ENCODE results near the gene ITGB1BP1.

ITGB1BP1 gene

DNA sequence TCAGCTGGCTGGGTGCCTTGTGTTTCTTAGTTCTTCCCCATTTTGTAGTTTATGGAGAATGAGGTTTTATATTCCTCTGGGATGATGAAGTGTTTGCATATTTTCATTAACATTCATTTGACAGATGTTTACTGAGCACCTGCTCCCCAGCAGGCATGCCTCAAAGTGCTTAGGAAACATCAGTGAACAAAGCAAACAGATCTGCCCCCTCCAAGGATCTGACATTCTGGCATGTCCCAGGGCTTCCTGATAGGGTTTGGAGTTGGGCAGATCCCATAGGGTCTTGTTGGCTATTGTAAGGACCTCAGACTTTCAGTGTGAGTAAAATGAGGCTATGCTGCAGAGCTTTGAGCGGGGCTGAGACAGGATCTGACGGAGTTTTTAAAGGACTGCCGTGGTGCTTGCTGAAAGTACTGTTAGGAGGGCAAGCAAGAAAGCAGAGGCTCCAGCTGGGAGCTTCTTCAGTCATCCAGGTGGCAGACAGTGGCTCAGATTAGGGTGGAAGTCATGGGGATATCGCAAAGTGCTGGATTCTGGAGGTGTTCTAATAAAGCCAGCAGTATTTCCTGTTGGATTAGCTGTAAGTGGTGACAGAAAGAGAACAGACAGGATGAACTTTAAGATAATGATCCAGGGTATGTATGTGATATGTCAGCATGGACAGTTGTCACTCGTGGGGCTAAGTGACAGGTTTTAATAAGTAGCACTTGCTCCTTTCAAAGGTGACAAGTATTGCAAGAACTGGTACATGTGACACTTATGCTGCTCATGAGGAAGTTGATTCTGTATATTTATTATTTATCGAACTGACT, 39.8 kb upstream of the ITGB1BP1 start:
- FAIRE-seq (no peak), DNase-seq (ENCODE audit: insufficient read length, low spot score) (no peak)
- TF ChIP-seq, protein P1, sequence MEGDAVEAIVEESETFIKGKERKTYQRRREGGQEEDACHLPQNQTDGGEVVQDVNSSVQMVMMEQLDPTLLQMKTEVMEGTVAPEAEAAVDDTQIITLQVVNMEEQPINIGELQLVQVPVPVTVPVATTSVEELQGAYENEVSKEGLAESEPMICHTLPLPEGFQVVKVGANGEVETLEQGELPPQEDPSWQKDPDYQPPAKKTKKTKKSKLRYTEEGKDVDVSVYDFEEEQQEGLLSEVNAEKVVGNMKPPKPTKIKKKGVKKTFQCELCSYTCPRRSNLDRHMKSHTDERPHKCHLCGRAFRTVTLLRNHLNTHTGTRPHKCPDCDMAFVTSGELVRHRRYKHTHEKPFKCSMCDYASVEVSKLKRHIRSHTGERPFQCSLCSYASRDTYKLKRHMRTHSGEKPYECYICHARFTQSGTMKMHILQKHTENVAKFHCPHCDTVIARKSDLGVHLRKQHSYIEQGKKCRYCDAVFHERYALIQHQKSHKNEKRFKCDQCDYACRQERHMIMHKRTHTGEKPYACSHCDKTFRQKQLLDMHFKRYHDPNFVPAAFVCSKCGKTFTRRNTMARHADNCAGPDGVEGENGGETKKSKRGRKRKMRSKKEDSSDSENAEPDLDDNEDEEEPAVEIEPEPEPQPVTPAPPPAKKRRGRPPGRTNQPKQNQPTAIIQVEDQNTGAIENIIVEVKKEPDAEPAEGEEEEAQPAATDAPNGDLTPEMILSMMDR (IDR thresholded peaks at IDR 0.05; ENCODE audit: insufficient read depth, missing control alignments) = no peak

- DNase-seq (ENCODE audit: insufficient read length, low spot score) (no peak), FAIRE-seq (no peak)
Observed at GRCh38 chr2:9462313-9462712, 39.0 kb upstream of the ITGB1BP1 start.

GRCh38 chr2:9461079-9461478, 37.8 kb upstream of the ITGB1BP1 start:
- FAIRE-seq = no peak
- TF ChIP-seq, protein P1 (IDR thresholded peaks at IDR 0.05; ENCODE audit: insufficient read depth, missing control alignments) = no peak
- no peak for DNase-seq (ENCODE audit: insufficient read length, low spot score)

More at GRCh38 chr2:9462313-9462712, 39.0 kb upstream of the ITGB1BP1 start:
- TF ChIP-seq, protein P1 (IDR thresholded peaks at IDR 0.05; ENCODE audit: insufficient read depth, missing control alignments) = no peak

- TF ChIP-seq, protein P1 (IDR thresholded peaks at IDR 0.05; ENCODE audit: insufficient read depth, missing control alignments) = no peak
- FAIRE-seq (no peak), DNase-seq (ENCODE audit: insufficient read length, low spot score) (no peak)
Observed at GRCh38 chr2:9460441-9461017, 37.2 kb upstream of the ITGB1BP1 start.

DNA sequence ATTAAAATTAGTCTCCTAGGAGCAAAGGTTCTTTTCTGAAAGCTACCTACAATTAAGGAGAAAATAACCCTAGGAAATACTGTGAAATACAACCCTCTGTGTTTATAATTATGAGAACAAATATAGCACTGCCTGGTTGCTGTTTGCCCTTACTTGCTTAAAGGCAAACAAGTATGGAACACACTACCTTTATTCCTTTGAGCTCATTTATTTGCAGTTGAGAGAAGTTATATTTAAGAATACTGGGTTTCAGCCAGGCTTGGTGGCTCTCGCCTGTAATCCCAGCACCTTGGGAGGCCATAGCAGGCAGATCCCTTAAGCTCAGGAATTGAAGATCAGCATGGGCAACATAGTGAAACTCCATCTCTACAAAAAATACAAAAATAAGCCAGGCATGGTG, 27.9 kb upstream of the ITGB1BP1 start:
- DNase-seq (ENCODE audit: insufficient read length, low spot score) = no peak
- no peak for FAIRE-seq
- TF ChIP-seq, protein P1 (IDR thresholded peaks at IDR 0.05; ENCODE audit: insufficient read depth, missing control alignments) = no peak

GRCh38 chr2:9445089-9445488, 21.8 kb upstream of the ITGB1BP1 start:
- TF ChIP-seq, protein P1 (IDR thresholded peaks at IDR 0.05; ENCODE audit: insufficient read depth, missing control alignments) = no peak
- DNase-seq (ENCODE audit: insufficient read length, low spot score) (no peak), FAIRE-seq (no peak)

GRCh38 chr2:9443526-9443925, 20.2 kb upstream of the ITGB1BP1 start:
- TF ChIP-seq, protein P1 (IDR thresholded peaks at IDR 0.05; ENCODE audit: insufficient read depth, missing control alignments) = no peak
- DNase-seq (ENCODE audit: insufficient read length, low spot score) (no peak), FAIRE-seq (no peak)

Measured in D721Med (cell line).